HEK293T (cell line): Measurements from ENCODE around the gene TRAF3.

Source experiments
- CTCF ChIA-PET: fragments of 350-600 bp; formaldehyde crosslinking; extraction: SDS; loops from one replicate; lab custom pipeline; 2021; ENCODE audit warnings: antibody characterized with exemption, inconsistent platforms; lab: Yijun Ruan, JAX
- POLR2A ChIA-PET: fragments of 350-600 bp; formaldehyde crosslinking; extraction: SDS; loops from one replicate; lab custom pipeline; 2020; ENCODE audit warnings: antibody characterized with exemption, inconsistent platforms; lab: Yijun Ruan, JAX
- DNase-seq: peaks from one replicate; pipeline ENCODE4 v3.0.0; 2012; ENCODE audit warnings: mixed read lengths; ENCODE audit errors: extremely low spot score
- ARNT ChIP-seq: fragments of 450-650 bp; IDR thresholded peaks from 2 replicates; pipeline ENCODE4 v1.6.1; 2017; ENCODE audit warnings: mild to moderate bottlenecking
- BHLHE40 ChIP-seq: fragments of 450-650 bp; IDR thresholded peaks from 2 replicates; pipeline ENCODE4 v1.6.1; 2016; ENCODE audit warnings: mild to moderate bottlenecking, moderate library complexity, borderline replicate concordance
- CTBP1 ChIP-seq: fragments of 450-650 bp; IDR thresholded peaks from 2 replicates; pipeline ENCODE4 v1.6.1; 2016; ENCODE audit warnings: borderline replicate concordance
- ELF4 ChIP-seq: fragments of 450-650 bp; IDR thresholded peaks from 2 replicates; pipeline ENCODE4 v1.6.1; 2017; ENCODE audit warnings: antibody characterized with exemption
- FOXA1 ChIP-seq: fragments of 450-650 bp; IDR thresholded peaks from 2 replicates; pipeline ENCODE4 v1.6.1; 2016; ENCODE audit warnings: mild to moderate bottlenecking
- FOXK2 ChIP-seq: fragments of 450-650 bp; IDR thresholded peaks from 2 replicates; pipeline ENCODE4 v1.6.1; 2016; ENCODE audit warnings: mild to moderate bottlenecking
- FOXM1 ChIP-seq: fragments of 450-650 bp; IDR thresholded peaks from 2 replicates; pipeline ENCODE4 v1.6.1; 2017; ENCODE audit warnings: mild to moderate bottlenecking, borderline replicate concordance
- HDGF ChIP-seq: fragments of 450-650 bp; IDR thresholded peaks from 2 replicates; pipeline ENCODE4 v1.6.1; 2017; ENCODE audit warnings: antibody characterized with exemption, borderline replicate concordance
- L3MBTL2 ChIP-seq: fragments of 450-650 bp; conservative IDR thresholded peaks from 2 replicates; pipeline ENCODE4 v1.6.1; 2016; ENCODE audit warnings: mild to moderate bottlenecking
- LEF1 ChIP-seq: fragments of 450-650 bp; IDR thresholded peaks from 2 replicates; pipeline ENCODE4 v1.6.1; 2017; ENCODE audit warnings: mild to moderate bottlenecking, borderline replicate concordance
- NFRKB ChIP-seq: fragments of 450-650 bp; IDR thresholded peaks from 2 replicates; pipeline ENCODE4 v1.6.1; 2016; ENCODE audit warnings: mild to moderate bottlenecking, moderate library complexity
- SP1 ChIP-seq: fragments of 450-650 bp; IDR thresholded peaks from 2 replicates; pipeline ENCODE4 v1.6.1; 2017
- SUZ12 ChIP-seq: fragments of 450-650 bp; IDR thresholded peaks from 2 replicates; pipeline ENCODE4 v1.6.1; 2016; ENCODE audit warnings: mild to moderate bottlenecking
- TARDBP ChIP-seq: fragments of 450-650 bp; IDR thresholded peaks from 2 replicates; pipeline ENCODE4 v1.6.1; 2016
- ZNF384 ChIP-seq: fragments of 450-650 bp; IDR thresholded peaks from 2 replicates; pipeline ENCODE4 v1.6.1; 2016
- TF ChIP-seq, protein P1 (sequence below): fragments of 450-650 bp; IDR thresholded peaks from 2 replicates; pipeline ENCODE4 v1.6.1; 2016

TRAF3 gene

DNA sequence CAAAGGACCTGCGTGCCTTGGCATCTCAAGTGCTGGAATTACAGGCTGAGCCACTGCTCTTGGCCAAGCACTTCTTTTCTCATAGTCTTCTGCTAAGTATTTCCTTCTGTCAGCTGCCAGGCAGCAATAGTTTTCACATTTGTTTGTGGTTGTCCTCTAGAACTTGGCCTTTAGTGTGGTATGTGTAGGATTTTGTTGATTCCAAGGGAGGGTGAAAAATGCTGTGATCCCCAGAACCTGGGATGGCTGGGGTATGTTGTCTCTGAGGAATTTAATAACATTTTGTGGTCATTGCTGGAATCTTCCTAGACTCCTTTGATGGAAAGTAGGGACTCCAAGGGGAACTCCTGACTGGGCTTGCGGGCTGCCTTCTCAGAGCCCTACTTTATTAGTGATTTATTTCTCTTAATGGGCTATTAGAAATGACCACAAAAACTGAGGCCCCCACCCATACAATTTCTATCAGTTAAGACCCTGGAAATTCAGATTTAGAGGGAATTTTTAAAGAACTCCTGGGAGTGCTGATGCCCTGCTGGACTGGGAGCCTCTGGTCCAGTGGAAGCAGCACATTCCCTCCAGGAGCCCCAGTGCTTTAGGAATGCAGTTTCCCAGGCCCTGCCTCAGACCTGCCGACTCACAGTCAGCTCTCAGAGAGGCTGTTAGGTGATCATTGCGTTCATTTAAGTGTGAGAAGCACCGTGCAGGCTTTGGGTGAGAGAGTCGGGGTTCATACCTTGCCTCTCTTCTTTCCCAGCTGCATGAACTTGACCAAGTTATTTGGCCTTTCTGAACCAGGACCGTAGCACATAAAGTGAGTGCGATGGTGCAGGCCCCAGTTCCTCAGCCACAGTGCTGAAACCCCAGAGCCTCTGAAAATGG is 22.7 kb downstream of the TRAF3 start:
- ChIA-PET CTCF (no interaction called here), POLR2A (no interaction called here)
- no peak for DNase-seq
- no peak for TF ChIP-seq SUZ12
- no peak for TF ChIP-seq NFRKB
- no peak for TF ChIP-seq LEF1
- no peak for TF ChIP-seq BHLHE40
- TF ChIP-seq CTBP1 = no peak
- TF ChIP-seq FOXM1 = no peak

GRCh38 chr14:102802834-102803523 is 25.7 kb downstream of the TRAF3 start:
- ChIA-PET POLR2A (no interaction called here), CTCF (no interaction called here)
- DNase-seq = no peak
- TF ChIP-seq NFRKB = no peak

DNA sequence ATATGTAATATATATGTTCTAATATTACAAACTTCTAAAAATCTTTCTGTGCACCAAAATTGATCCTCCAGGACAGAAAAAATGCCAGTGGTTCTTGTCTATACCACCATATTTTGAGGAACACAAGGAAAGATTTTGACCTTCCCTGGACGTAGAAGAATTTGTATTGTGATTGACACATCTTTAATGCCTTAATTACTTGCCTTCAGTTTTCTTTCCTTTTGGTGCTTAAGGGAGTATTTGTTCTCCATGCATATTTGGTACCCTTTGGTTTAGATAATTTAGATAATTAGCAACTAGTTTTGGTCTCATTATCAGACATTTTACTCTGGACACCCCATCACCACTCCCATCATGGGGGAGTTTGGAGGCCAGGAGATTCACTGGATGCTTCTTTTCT is 27.6 kb downstream of the TRAF3 start:
- TF ChIP-seq ZNF384 (no peak), HDGF (no peak), ELF4 (no peak), LEF1 (no peak), ARNT (no peak), FOXA1 (no peak), FOXM1 (no peak), SUZ12 (no peak), TARDBP (no peak)
- ChIA-PET CTCF (no interaction called here), POLR2A (no interaction called here)
- DNase-seq = no peak

- POLR2A ChIA-PET = no interaction called here
- TF ChIP-seq L3MBTL2 = no peak
- CTCF ChIA-PET = no interaction called here
- DNase-seq = no peak
These were observed 28.2 kb downstream of the TRAF3 start for GRCh38 chr14:102805371-102805891.

DNA sequence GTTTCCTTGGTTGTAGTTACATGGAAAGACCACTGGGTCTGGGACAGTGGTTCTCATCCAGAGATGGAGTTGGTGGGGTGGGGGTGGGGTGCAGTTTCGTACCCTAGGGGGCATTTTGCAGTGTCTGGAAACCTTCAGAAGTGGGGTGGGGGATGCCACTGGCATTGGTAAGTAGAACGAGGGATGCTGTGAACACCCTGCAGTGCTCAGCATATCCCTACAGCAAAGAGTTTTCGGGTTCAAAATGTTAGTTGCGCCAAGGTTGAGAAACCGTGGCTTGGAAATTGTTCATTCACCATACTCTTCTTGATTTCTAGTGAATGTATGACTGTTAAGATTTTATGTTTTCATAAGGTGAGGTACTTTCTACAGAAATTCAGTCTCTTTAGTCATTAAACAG is 28.7 kb downstream of the TRAF3 start:
- POLR2A ChIA-PET = no interaction called here
- TF ChIP-seq FOXM1 (no peak), HDGF (no peak), SUZ12 (no peak), LEF1 (no peak)
- TF ChIP-seq, protein P1, sequence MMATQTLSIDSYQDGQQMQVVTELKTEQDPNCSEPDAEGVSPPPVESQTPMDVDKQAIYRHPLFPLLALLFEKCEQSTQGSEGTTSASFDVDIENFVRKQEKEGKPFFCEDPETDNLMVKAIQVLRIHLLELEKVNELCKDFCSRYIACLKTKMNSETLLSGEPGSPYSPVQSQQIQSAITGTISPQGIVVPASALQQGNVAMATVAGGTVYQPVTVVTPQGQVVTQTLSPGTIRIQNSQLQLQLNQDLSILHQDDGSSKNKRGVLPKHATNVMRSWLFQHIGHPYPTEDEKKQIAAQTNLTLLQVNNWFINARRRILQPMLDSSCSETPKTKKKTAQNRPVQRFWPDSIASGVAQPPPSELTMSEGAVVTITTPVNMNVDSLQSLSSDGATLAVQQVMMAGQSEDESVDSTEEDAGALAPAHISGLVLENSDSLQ = no peak
- CTCF ChIA-PET = interaction anchor here (0.8 kb wide), 1 partner anchor 14 kb away, joined by 3 read pairs; no protein-coding TSS in a partner anchor
- no peak for DNase-seq

DNA sequence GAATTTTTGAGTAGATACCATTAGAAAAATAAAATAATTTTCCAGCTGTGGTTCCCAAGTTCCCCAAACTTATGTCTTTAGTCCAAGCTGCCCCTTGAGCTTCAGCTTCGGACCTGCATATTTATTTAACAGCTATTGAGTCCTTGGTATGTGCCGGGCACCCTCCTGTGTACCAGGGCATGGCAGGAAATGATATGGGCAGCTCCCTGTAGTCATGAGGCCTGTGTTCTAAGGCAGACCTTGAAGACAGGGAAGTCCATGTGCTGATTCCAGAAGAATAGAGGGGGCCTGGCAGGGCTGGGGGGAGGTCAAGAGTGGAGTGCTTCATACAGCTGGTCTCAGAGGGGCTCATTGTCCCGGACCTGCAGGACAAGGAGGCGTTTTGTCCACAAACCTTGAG is 29.2 kb downstream of the TRAF3 start:
- DNase-seq = no peak
- TF ChIP-seq HDGF (no peak), ELF4 (no peak), ZNF384 (no peak), BHLHE40 (no peak), FOXK2 (no peak), NFRKB (no peak), L3MBTL2 (no peak), CTBP1 (no peak), LEF1 (no peak), FOXA1 (no peak), SP1 (no peak), SUZ12 (no peak), ARNT (no peak), FOXM1 (no peak)
- TF ChIP-seq, protein P1 = no peak
- ChIA-PET CTCF (interaction anchor here (0.8 kb wide), 1 partner anchor 14 kb away, joined by 3 read pairs; no protein-coding TSS in a partner anchor), POLR2A (no interaction called here)

- no peak for DNase-seq
- ChIA-PET CTCF (no interaction called here), POLR2A (no interaction called here)
- TF ChIP-seq BHLHE40 (no peak), HDGF (no peak), ZNF384 (no peak), FOXM1 (no peak), NFRKB (no peak), ELF4 (no peak), LEF1 (no peak), L3MBTL2 (no peak), SUZ12 (no peak), FOXA1 (no peak), CTBP1 (no peak), FOXK2 (no peak), SP1 (no peak), TARDBP (no peak), ARNT (no peak)
- TF ChIP-seq, protein P1 = no peak
These were observed 29.8 kb downstream of the TRAF3 start for GRCh38 chr14:102807013-102807406.
